K562 (cell line): ENCODE results near the gene IKZF4. TPM values are rescaled to one million over a fixed set of nuclear protein-coding genes. Genes with fewer than 3 reads are reported as not detected.

Experiments used
- ATAC-seq: fragments of 200-7000 bp; cut with Tn5 transposase; 3 replicates; pipeline ENCODE4 v1.9.1; 2020; ENCODE audit warnings: moderate library complexity
- BruUV-seq: library from RNA; stranded (reverse); fragments of 400-500 nt; replicated peaks from 2 replicates; lab custom pipeline; 2021; lab: Mats Ljungman, UMichigan
- CTCF ChIA-PET: fragments of 300-600 bp; formaldehyde crosslinking; extraction: SDS; loops from one replicate; lab custom pipeline; 2021; ENCODE audit warnings: low intra/inter-chr PET ratio; lab: Yijun Ruan, JAX
- POLR2A ChIA-PET: fragments of 300-600, 350-650 bp; sonication (Branson Sonifier 250); formaldehyde crosslinking; extraction: SDS; loops from one replicate; lab custom pipeline; 2021; ENCODE audit warnings: antibody characterized with exemption, inconsistent platforms; lab: Yijun Ruan, JAX
- DNase-seq, 4 experiments: peaks; one replicate each; pipeline versions ENCODE4 v3.0.0 to v3.0.0-alpha.2; 2011 to 2018; ENCODE audit warnings: low spot score in 3 of 4, mixed read lengths in 3 of 4; ENCODE audit errors: extremely low read depth in 1 of 4
- FAIRE-seq: peaks from 2 replicates; lab custom pipeline; 2011; peaks lifted over from hg19 to GRCh38; lab: Jason Lieb, UNC
- H2AFZ ChIP-seq: 2 replicates; pipeline ENCODE4 v1.6.0; 2011; ENCODE audit warnings: low read depth, low read length, control low read depth, inconsistent platforms
- H3K27ac ChIP-seq: fragments of 200-600 bp; 3 replicates; pipeline ENCODE4 v1.8.0; 2011; ENCODE audit warnings: low read depth, mild to moderate bottlenecking, control low read depth, inconsistent platforms, low read length, moderate library complexity, mixed read lengths; ENCODE audit errors: extremely low read depth
- H3K27me3 ChIP-seq, 2 experiments: fragments of 300-600 bp in 1 of 2; 2 replicates in 1 of 2; 3 replicates in 1 of 2; pipeline versions ENCODE4 v1.6.0 to v1.8.0; 2011; ENCODE audit warnings: inconsistent platforms in 2 of 2, low read length in 2 of 2, mild to moderate bottlenecking in 1 of 2, mixed read lengths in 1 of 2, moderate library complexity in 1 of 2; ENCODE audit not compliant: control insufficient read depth in 2 of 2, insufficient read depth in 2 of 2
- H3K36me3 ChIP-seq: fragments of 300-600 bp; 3 replicates; pipeline ENCODE4 v1.8.0; 2011; ENCODE audit warnings: mild to moderate bottlenecking, low read length, inconsistent platforms; ENCODE audit not compliant: control insufficient read depth, insufficient read depth
- H3K4me1 ChIP-seq, 2 experiments: fragments of 200-600 bp in 1 of 2; replicated peaks in 1 of 2; 2 replicates in 1 of 2; 3 replicates in 1 of 2; pipeline versions ENCODE4 v1.5.1 to v1.8.0; 2011; ENCODE audit warnings: inconsistent platforms in 2 of 2, low read length in 2 of 2, mild to moderate bottlenecking in 1 of 2, mixed read lengths in 1 of 2, moderate library complexity in 1 of 2; ENCODE audit not compliant: control insufficient read depth in 2 of 2, insufficient read depth in 2 of 2
- H3K4me2 ChIP-seq: 2 replicates; pipeline ENCODE4 v1.6.1; 2011; ENCODE audit warnings: low read length, control low read depth, inconsistent platforms, mixed read lengths; ENCODE audit not compliant: insufficient read depth
- H3K4me3 ChIP-seq: fragments of 200-600 bp; sonication (generic), shearing (Covaris generic); 2 replicates; pipeline ENCODE4 v1.5.1; 2016; ENCODE audit warnings: control low read depth, inconsistent platforms
- H3K79me2 ChIP-seq: fragments of 200-600 bp; 3 replicates; pipeline ENCODE4 v1.8.0; 2011; ENCODE audit warnings: low read length, inconsistent platforms; ENCODE audit not compliant: control insufficient read depth, insufficient read depth
- H3K9ac ChIP-seq, 2 experiments: 2 replicates each; pipeline versions ENCODE4 v1.6.0 to v1.6.1; 2011; ENCODE audit warnings: low read depth in 2 of 2, low read length in 2 of 2, control low read depth in 1 of 2, inconsistent platforms in 1 of 2, mild to moderate bottlenecking in 1 of 2, mixed read lengths in 1 of 2; ENCODE audit not compliant: insufficient read depth in 1 of 2
- H3K9me1 ChIP-seq: one replicate; pipeline ENCODE4 v1.6.0; 2011; ENCODE audit warnings: inconsistent platforms, mild to moderate bottlenecking, low read length, moderate library complexity; ENCODE audit not compliant: control insufficient read depth, insufficient read depth
- H3K9me3 ChIP-seq: replicated peaks from 2 replicates; pipeline ENCODE4 v1.5.1; 2011; ENCODE audit warnings: low read depth, low read length, inconsistent platforms; ENCODE audit not compliant: control insufficient read depth, insufficient read depth
- H4K20me1 ChIP-seq: replicated peaks from 2 replicates; pipeline ENCODE4 v1.6.1; 2011; ENCODE audit warnings: low read length, inconsistent platforms, mixed read lengths; ENCODE audit not compliant: control insufficient read depth, insufficient read depth
- FOXJ2 ChIP-seq: fragments of 200-800 bp; sonication (Bioruptor generic); IDR thresholded peaks from 2 replicates; pipeline ENCODE4 v1.6.1; 2016; ENCODE audit warnings: missing genetic modification characterization, missing compliant biosample characterization
- GABPB2 ChIP-seq: fragments of 250-450 bp; sonication (Bioruptor Pico); conservative IDR thresholded peaks from 2 replicates; pipeline ENCODE4 v1.5.1; 2021; ENCODE audit warnings: mild to moderate bottlenecking
- GTF2E2 ChIP-seq: fragments of 200-800 bp; sonication (Bioruptor generic); IDR thresholded peaks from 2 replicates; pipeline ENCODE4 v1.6.1; 2016; ENCODE audit warnings: missing genetic modification characterization, missing compliant biosample characterization
- HBP1 ChIP-seq: fragments of 450-650 bp; formaldehyde crosslinking; IDR thresholded peaks from 2 replicates; pipeline ENCODE4 v1.4.0; 2022; ENCODE audit warnings: missing genetic modification characterization
- NFE2L1 ChIP-seq: fragments of 450-650 bp; IDR thresholded peaks from 2 replicates; pipeline ENCODE4 v1.6.1; 2016; ENCODE audit warnings: missing genetic modification characterization, low read depth, mild to moderate bottlenecking, missing compliant biosample characterization, moderate library complexity, borderline replicate concordance
- NFIC ChIP-seq: fragments of 450-650 bp; IDR thresholded peaks from 2 replicates; pipeline ENCODE4 v1.6.1; 2017; ENCODE audit warnings: mild to moderate bottlenecking, inconsistent platforms
- POLR2A ChIP-seq: fragments of 450-650 bp; conservative IDR thresholded peaks from 2 replicates; pipeline ENCODE4 v1.6.1; 2016
- WGBS: fragments of 100-300 bp; shearing (Covaris generic); methylation state at CpG from one replicate; pipeline ENCODE4 v1.1.6; 2016; ENCODE audit warnings: low coverage, mixed read lengths; ENCODE audit not compliant: insufficient coverage; ENCODE audit errors: missing lambda C conversion rate; 5-methylcytosine and 5-hydroxymethylcytosine counted together
- in situ Hi-C: fragments of 300-500 bp; cut with MboI; formaldehyde crosslinking; loops from 4 replicates; pipeline ENCODE4 v1.15.0; 2018; ENCODE audit warnings: inconsistent platforms, mixed read lengths
- intact Hi-C: fragments of 100-400 bp; cut with micrococcal nuclease; formaldehyde crosslinking; loops from 2 replicates; pipeline ENCODE4 v1.14.2; 2022
- polyA plus RNA-seq, 8 experiments: library from polyadenylated mRNA; depleted of rRNA in 4 of 8; stranded (reverse) in 5 of 8; unstranded in 3 of 8; fragments of >200 nt; fragmentation: Nextera tagmentation in 2 of 8; fragmentation: Illumina TruSeq in 1 of 8; extraction: Ambion mirVana in 2 of 8; extraction: Trizol in 1 of 8; gene quantifications; 2 replicates each; pipeline versions ENCODE4 v1.2.1 to v1.2.3, GENCODE V29; 2011 to 2014; ENCODE audit warnings: inconsistent platforms in 1 of 8, missing spikeins in 1 of 8
- total RNA-seq, 7 experiments: library from RNA; depleted of rRNA in 6 of 7; stranded (reverse); fragments of >200 nt in 6 of 7; fragmentation: Illumina TruSeq in 2 of 7; extraction: Trizol in 2 of 7; gene quantifications; 2 replicates each; pipeline versions ENCODE4 v1.2.1 to v1.2.3, GENCODE V29; 2011 to 2021; ENCODE audit warnings: low replicate concordance in 1 of 7

The IKZF4 gene
- total and polyA plus RNA-seq, 9 of the 15 experiments (the other 6 are each of a cell fraction or from before 2014, with no cell fraction given): 1.9 to 16.3 (median 3.6) TPM

DNA sequence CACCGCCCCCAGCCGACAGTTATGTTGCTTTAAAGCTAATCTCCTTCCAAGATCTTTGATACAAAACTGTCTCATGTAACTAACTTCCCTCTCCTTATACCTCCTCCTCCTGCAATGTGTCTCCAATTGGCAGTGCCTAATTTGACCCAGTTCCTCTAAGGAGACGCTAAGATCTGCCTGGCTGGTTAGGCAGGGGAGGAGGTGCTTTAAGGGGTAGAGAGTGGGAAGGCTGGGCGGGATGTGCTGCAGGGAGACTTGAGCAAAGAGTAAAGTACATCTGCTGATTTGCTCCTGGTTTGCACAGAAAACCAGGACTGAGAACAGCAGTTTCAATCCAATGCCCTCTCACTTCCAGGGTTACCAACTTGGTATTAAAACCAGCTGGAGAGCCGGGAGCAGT is 7.4 kb upstream of the IKZF4 start:
- intact Hi-C loops: no loop called here
- Histone ChIP-seq H3K4me2 (no peak overlapping the region), H3K4me1 (peaks cover 0 to 36% of the 10 kb centered on the region in 2 experiments; a peak in 3 of 5 replicates), H4K20me1 (no peaks in the 10 kb centered on the region), H3K27ac (no peak overlapping the region), H3K9ac (peak overlapping the region in 1 of 2 experiments; percentile 28; a peak in 1 of 4 replicates), H3K27me3 (no peaks in the 10 kb centered on the region), H2AFZ (no peak overlapping the region), H3K79me2 (no peaks in the 10 kb centered on the region), H3K9me1 (no peaks in the 10 kb centered on the region), H3K4me3 (no peak overlapping the region), H3K9me3 (no peaks in the 10 kb centered on the region), H3K36me3 (no peaks in the 10 kb centered on the region)
- WGBS: 59% methylated on average over 5 of the region's 5 CpGs
- FAIRE-seq (no peak), DNase-seq (no peak), ATAC-seq (no peak)
- BruUV-seq: no TSS peak
- no peak for TF ChIP-seq POLR2A
- no peak for TF ChIP-seq GTF2E2 (tag)
- TF ChIP-seq GABPB2 (CRISPR knock-in tag): no peak
- TF ChIP-seq FOXJ2 (tag): no peak
- no peak for TF ChIP-seq NFE2L1 (tag)
- in situ Hi-C loops: no loop called here
- ChIA-PET POLR2A (interaction anchor here (1.0 to 1.5 kb wide), 3 partner anchors 14 to 18 kb away, joined by 3 to 5 read pairs (median 4); partner anchors contain the start of gene SUOX), CTCF (no interaction called here)

DNA sequence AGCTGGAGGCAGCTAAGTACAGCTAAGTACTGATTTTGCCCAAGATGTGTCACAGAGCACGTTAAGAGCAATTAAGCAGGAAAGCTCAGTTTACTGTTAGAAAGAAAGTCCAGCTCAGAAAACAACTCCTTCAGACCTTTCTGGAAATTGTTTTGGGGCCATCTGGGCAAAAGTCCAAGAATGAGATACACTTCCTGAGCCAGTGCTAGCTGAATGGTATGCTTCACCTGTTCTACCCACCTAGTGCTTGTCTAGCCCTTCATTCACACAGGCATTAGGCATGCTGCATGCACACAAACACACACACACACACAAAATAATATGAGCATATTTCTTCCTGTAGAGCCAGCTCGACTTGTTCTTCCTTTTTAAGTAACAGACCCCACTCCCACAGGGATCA is 6.6 kb upstream of the IKZF4 start:
- no peak for DNase-seq
- peak; percentile 54 for FAIRE-seq
- H3K4me2 ChIP-seq: no peak overlapping the region
- in situ Hi-C loops: no loop called here
- ChIA-PET CTCF (interaction anchor here (0.6 kb wide), 1 partner anchor 20 kb away, joined by 4 read pairs; no protein-coding TSS in a partner anchor), POLR2A (interaction anchor here (1.0 to 1.5 kb wide), 3 partner anchors 14 to 18 kb away, joined by 3 to 5 read pairs (median 4); partner anchors contain the start of gene SUOX)
- no peaks in the 10 kb centered on the region for H4K20me1 ChIP-seq
- no peaks in the 10 kb centered on the region for H3K36me3 ChIP-seq
- 18% methylated on average over 2 of the region's 2 CpGs for WGBS
- H3K9me3 ChIP-seq: no peaks in the 10 kb centered on the region
- no peaks in the 10 kb centered on the region for H3K9me1 ChIP-seq
- intact Hi-C loops: no loop called here
- no peak overlapping the region for H3K4me3 ChIP-seq
- no peak overlapping the region for H2AFZ ChIP-seq
- peaks cover 0 to 38% of the 10 kb centered on the region in 2 experiments; a peak in 3 of 5 replicates for H3K4me1 ChIP-seq
- ATAC-seq: no peak
- H3K27me3 ChIP-seq: no peaks in the 10 kb centered on the region
- TF ChIP-seq NFIC (peak; percentile 59), HBP1 (CRISPR knock-in tag) (no peak)
- no peak overlapping the region for H3K9ac ChIP-seq
- BruUV-seq: no TSS peak
- H3K27ac ChIP-seq: no peak overlapping the region
- H3K79me2 ChIP-seq: peaks cover 1% of the 10 kb centered on the region; the same call in 1 of the 3 replicates
